ENCODE results near the gene OXLD1.

GRCh38 chr17:81694810-81695209, 28.4 kb upstream of the OXLD1 start:
- TF ChIP-seq CTCF (IDR thresholded peaks at IDR 0.05) (no peak), POLR2AphosphoS5 (IDR thresholded peaks at IDR 0.05; ENCODE audit: low read depth, low read length) (no peak), REST (IDR thresholded peaks at IDR 0.05; ENCODE audit: insufficient read depth in 1 of 2, low read depth in 2 of 2, low read length in 1 of 2) (no peak)

Data from Panc1 (cell line).